Loucy (cell line): ENCODE data around the gene GJB4.

Experiments used
- H2AFZ ChIP-seq: fragments of 200-600 bp; sonication (generic); 2 replicates; pipeline ENCODE4 v1.6.0; 2016; ENCODE audit warnings: antibody characterized with exemption, mild to moderate bottlenecking, low read length, moderate library complexity
- H3F3A ChIP-seq: fragments of 200-600 bp; 2 replicates; pipeline ENCODE4 v1.6.0; 2016; ENCODE audit warnings: antibody characterized with exemption, low read depth, mild to moderate bottlenecking
- H3K27me3 ChIP-seq: fragments of 200-600 bp; sonication (generic); 2 replicates; pipeline ENCODE4 v1.6.1; 2014; ENCODE audit warnings: low read length, mild to moderate bottlenecking; ENCODE audit not compliant: insufficient read depth, poor library complexity, severe bottlenecking
- H3K36me3 ChIP-seq: fragments of 200-600 bp; sonication (generic); 2 replicates; pipeline ENCODE4 v1.6.1; 2016; ENCODE audit warnings: low read length; ENCODE audit not compliant: insufficient read depth
- H3K4me1 ChIP-seq: fragments of 200-600 bp; sonication (generic); 2 replicates; pipeline ENCODE4 v1.5.1; 2014; ENCODE audit warnings: low read length, mild to moderate bottlenecking; ENCODE audit not compliant: insufficient read depth, poor library complexity, severe bottlenecking
- H3K4me2 ChIP-seq: fragments of 200-600 bp; sonication (generic); 2 replicates; pipeline ENCODE4 v1.6.0; 2014; ENCODE audit warnings: antibody characterized with exemption, low read length, low read depth, mild to moderate bottlenecking; ENCODE audit not compliant: poor library complexity, severe bottlenecking
- H3K4me3 ChIP-seq: fragments of 200-600 bp; sonication (generic); 2 replicates; pipeline ENCODE4 v1.5.1; 2014; ENCODE audit warnings: low read length, mild to moderate bottlenecking, mixed read lengths; ENCODE audit not compliant: poor library complexity, severe bottlenecking
- H3K79me2 ChIP-seq: fragments of 200-600 bp; sonication (generic); 2 replicates; pipeline ENCODE4 v1.6.1; 2014; ENCODE audit warnings: low read length; ENCODE audit not compliant: insufficient read depth
- H3K9ac ChIP-seq: fragments of 200-600 bp; sonication (generic); 2 replicates; pipeline ENCODE4 v1.6.0; 2014; ENCODE audit warnings: mild to moderate bottlenecking, low read depth, low read length, moderate library complexity; ENCODE audit not compliant: poor library complexity, severe bottlenecking
- H3K9me2 ChIP-seq: fragments of 200-600 bp; sonication (generic); replicated peaks from 2 replicates; pipeline ENCODE4 v1.6.1; 2016; ENCODE audit warnings: low read depth, low read length, mixed read lengths
- H3K9me3 ChIP-seq: fragments of 200-600 bp; sonication (generic); 2 replicates; pipeline ENCODE4 v1.6.1; 2014; ENCODE audit warnings: mild to moderate bottlenecking, antibody characterized with exemption, low read length, low read depth; ENCODE audit not compliant: insufficient read depth
- H4K20me1 ChIP-seq: fragments of 200-600 bp; sonication (generic); 2 replicates; pipeline ENCODE4 v1.6.0; 2014; ENCODE audit warnings: antibody characterized with exemption, low read length, mild to moderate bottlenecking; ENCODE audit not compliant: insufficient read depth, poor library complexity, severe bottlenecking
- CTCF ChIP-seq: fragments of 200-600 bp; sonication (generic); conservative IDR thresholded peaks from 2 replicates; pipeline ENCODE4 v1.5.1; 2014; ENCODE audit warnings: mild to moderate bottlenecking, antibody characterized with exemption, low read length
- EZH2phosphoT487 ChIP-seq: fragments of 200-600 bp; IDR thresholded peaks from 2 replicates; pipeline ENCODE4 v1.6.1; 2018; ENCODE audit warnings: antibody characterized with exemption, mild to moderate bottlenecking, moderate library complexity, borderline replicate concordance

Gene GJB4

GRCh38 chr1:34774957-34775356 lies 15.4 kb downstream of the GJB4 start:
- Histone ChIP-seq H3K79me2 (no peaks in the 10 kb centered on the region), H4K20me1 (no peaks in the 10 kb centered on the region), H2AFZ (no peak overlapping the region), H3F3A (no peaks in the 10 kb centered on the region), H3K9ac (no peak overlapping the region), H3K4me1 (no peaks in the 10 kb centered on the region), H3K4me2 (no peak overlapping the region), H3K36me3 (no peaks in the 10 kb centered on the region), H3K27me3 (no peaks in the 10 kb centered on the region), H3K4me3 (no peak overlapping the region), H3K9me2 (no peaks in the 10 kb centered on the region), H3K9me3 (no peaks in the 10 kb centered on the region)
- TF ChIP-seq CTCF (no peak), EZH2phosphoT487 (no peak)

GRCh38 chr1:34776911-34777310 lies 17.4 kb downstream of the GJB4 start:
- Histone ChIP-seq H3K27me3 (no peaks in the 10 kb centered on the region), H3K4me3 (no peak overlapping the region), H3K9me2 (no peaks in the 10 kb centered on the region), H3K9ac (no peak overlapping the region), H3K79me2 (no peaks in the 10 kb centered on the region), H3K4me2 (no peak overlapping the region), H3K4me1 (no peaks in the 10 kb centered on the region), H2AFZ (no peak overlapping the region), H3K36me3 (no peaks in the 10 kb centered on the region), H3F3A (no peaks in the 10 kb centered on the region), H3K9me3 (no peaks in the 10 kb centered on the region), H4K20me1 (no peaks in the 10 kb centered on the region)
- TF ChIP-seq EZH2phosphoT487 (no peak), CTCF (no peak)

- no peaks in the 10 kb centered on the region for H3K4me1 ChIP-seq
- H3K9me3 ChIP-seq: no peaks in the 10 kb centered on the region
- H3K4me2 ChIP-seq: no peak overlapping the region
- H3K9me2 ChIP-seq: no peaks in the 10 kb centered on the region
- H3K4me3 ChIP-seq: no peak overlapping the region
- no peaks in the 10 kb centered on the region for H4K20me1 ChIP-seq
- TF ChIP-seq EZH2phosphoT487 (no peak), CTCF (no peak)
- H3K36me3 ChIP-seq: no peaks in the 10 kb centered on the region
- no peaks in the 10 kb centered on the region for H3K27me3 ChIP-seq
- no peak overlapping the region for H3K9ac ChIP-seq
- no peaks in the 10 kb centered on the region for H3F3A ChIP-seq
- no peak overlapping the region for H2AFZ ChIP-seq
- no peaks in the 10 kb centered on the region for H3K79me2 ChIP-seq
Observed at GRCh38 chr1:34777519-34778321, 18.2 kb downstream of the GJB4 start.
